Measurements from ENCODE around the gene IFT172.

- TF ChIP-seq POLR2AphosphoS5 (IDR thresholded peaks at IDR 0.05; ENCODE audit: low read depth, low read length) (no peak), TAF1 (IDR thresholded peaks at IDR 0.05; ENCODE audit: borderline replicate concordance, insufficient read depth, low read length) (no peak), SIN3A (IDR thresholded peaks at IDR 0.05; ENCODE audit: borderline replicate concordance, insufficient read depth, low read length) (no peak), REST (IDR thresholded peaks at IDR 0.05; ENCODE audit: insufficient read depth in 1 of 2, low read depth in 2 of 2, low read length in 2 of 2) (no peak)
Measured at GRCh38 chr2:27494284-27494943, 4.9 kb upstream of the IFT172 start.
